ENCODE data around the gene GNPTAB.

The GNPTAB gene

GRCh38 chr12:101772012-101772775 is 58.6 kb downstream of the GNPTAB start:
- no peak for DNase-seq (ENCODE audit: low read depth)

- DNase-seq (ENCODE audit: low read depth), result no peak
Measured at GRCh38 chr12:101769865-101770264, 60.9 kb downstream of the GNPTAB start.

- no peak for DNase-seq (ENCODE audit: low read depth)
Measured at GRCh38 chr12:101768781-101769180, 62.0 kb downstream of the GNPTAB start.

- DNase-seq (ENCODE audit: low read depth), result no peak
Measured at GRCh38 chr12:101767537-101767936, 63.2 kb downstream of the GNPTAB start.

- no peak for DNase-seq (ENCODE audit: low read depth)
Measured at GRCh38 chr12:101764051-101764792, 66.5 kb downstream of the GNPTAB start.

- DNase-seq (ENCODE audit: low read depth), result no peak
Measured at GRCh38 chr12:101763246-101763931, 67.4 kb downstream of the GNPTAB start.

- DNase-seq (ENCODE audit: low read depth), result no peak
Measured at GRCh38 chr12:101761781-101762180, 69.0 kb downstream of the GNPTAB start.

- DNase-seq (ENCODE audit: low read depth), result no peak
Measured at GRCh38 chr12:101761350-101761749, 69.4 kb downstream of the GNPTAB start.

- no peak for DNase-seq (ENCODE audit: low read depth)
Measured at GRCh38 chr12:101759396-101760047, 71.2 kb downstream of the GNPTAB start.

GRCh38 chr12:101750152-101750551 is 80.6 kb downstream of the GNPTAB start:
- no peak for DNase-seq (ENCODE audit: low read depth)

- DNase-seq (ENCODE audit: low read depth), result no peak
Measured at GRCh38 chr12:101749657-101750056, 81.1 kb downstream of the GNPTAB start.

GRCh38 chr12:101748907-101749306 is 81.9 kb downstream of the GNPTAB start:
- DNase-seq (ENCODE audit: low read depth), result no peak

GRCh38 chr12:101747697-101748096 is 83.1 kb downstream of the GNPTAB start:
- DNase-seq (ENCODE audit: low read depth), result no peak

GRCh38 chr12:101746661-101747060 is 84.1 kb downstream of the GNPTAB start:
- DNase-seq (ENCODE audit: low read depth), result no peak

GRCh38 chr12:101746196-101746595 is 84.6 kb downstream of the GNPTAB start:
- DNase-seq (ENCODE audit: low read depth), result no peak

- no peak for DNase-seq (ENCODE audit: low read depth)
Measured at GRCh38 chr12:101745481-101745880, 85.3 kb downstream of the GNPTAB start.

- DNase-seq (ENCODE audit: low read depth), result no peak
Measured at GRCh38 chr12:101743724-101744472, 86.9 kb downstream of the GNPTAB start.

- no peak for DNase-seq (ENCODE audit: low read depth)
Measured at GRCh38 chr12:101743242-101743641, 87.5 kb downstream of the GNPTAB start.

- no peak for DNase-seq (ENCODE audit: low read depth)
Measured at GRCh38 chr12:101740980-101741379, 89.8 kb downstream of the GNPTAB start.

- no peak for DNase-seq (ENCODE audit: low read depth)
Measured at GRCh38 chr12:101740566-101740965, 90.2 kb downstream of the GNPTAB start.

GRCh38 chr12:101738920-101739665 is 91.7 kb downstream of the GNPTAB start, which contains the start of gene SYCP3:
SYCP3 (minus strand) TSS chr12:101739462; CDS start chr12:101737935, 1,527 bp downstream.
- DNase-seq (ENCODE audit: low read depth), result no peak

Measured in stimulated activated CD8-positive, alpha-beta memory T cell treated with anti-CD3 and anti-CD28 coated beads, Interleukin-4, amount 100 ng/mL, for 24 hours (primary cell).